OCI-LY7 (cell line): Measurements from ENCODE around the gene SPTLC1. TPM values are rescaled to one million over a fixed set of nuclear protein-coding genes. Genes with fewer than 3 reads are reported as not detected.
"Not testable (repeated sequence)": the region's sequence is repeated elsewhere in the genome, so short reads cannot be mapped to it uniquely, and the experiment has no call there.

Experiments
- BruUV-seq: library from RNA; stranded (reverse); fragments of 400-500 nt; replicated peaks from 2 replicates; lab custom pipeline; 2021; lab: Mats Ljungman, UMichigan
- CTCF ChIA-PET: fragments of 300-600 bp; sonication (Branson Sonifier 250); formaldehyde crosslinking; loops from one replicate; lab custom pipeline; 2022; ENCODE audit warnings: antibody characterized with exemption; ENCODE audit not compliant: unreplicated experiment; lab: Charles Lee
- POLR2A ChIA-PET: fragments of 300-600 bp; sonication (Branson Sonifier 250); formaldehyde crosslinking; loops from one replicate; lab custom pipeline; 2022; ENCODE audit warnings: antibody characterized with exemption; lab: Charles Lee
- DNase-seq: peaks from one replicate; pipeline ENCODE4 v3.0.0-alpha.2; 2015; ENCODE audit warnings: low spot score
- H2AFZ ChIP-seq: fragments of 200-600 bp; sonication (generic), shearing (Covaris generic); 2 replicates; pipeline ENCODE4 v1.6.1; 2014; ENCODE audit warnings: mild to moderate bottlenecking, antibody characterized with exemption, low read length, moderate library complexity
- H3K27ac ChIP-seq: fragments of 200-600 bp; sonication (generic); 2 replicates; pipeline ENCODE4 v1.5.1; 2014; ENCODE audit warnings: mixed run types, low read depth, mild to moderate bottlenecking, moderate library complexity, low read length, inconsistent platforms; ENCODE audit not compliant: poor library complexity, severe bottlenecking
- H3K36me3 ChIP-seq: fragments of 200-600 bp; sonication (generic); 2 replicates; pipeline ENCODE4 v1.6.1; 2014; ENCODE audit warnings: mild to moderate bottlenecking, antibody characterized with exemption, low read length, moderate library complexity, mixed read lengths; ENCODE audit not compliant: insufficient read depth
- H3K4me1 ChIP-seq: fragments of 200-600 bp; sonication (generic); 2 replicates; pipeline ENCODE4 v1.5.1; 2014; ENCODE audit warnings: mild to moderate bottlenecking, low read length; ENCODE audit not compliant: insufficient read depth, poor library complexity, severe bottlenecking
- H3K4me2 ChIP-seq: fragments of 200-600 bp; sonication (generic); 2 replicates; pipeline ENCODE4 v1.6.1; 2014; ENCODE audit warnings: mild to moderate bottlenecking, low read length
- H3K4me3 ChIP-seq: fragments of 200-600 bp; sonication (generic); 2 replicates; pipeline ENCODE4 v1.5.1; 2014; ENCODE audit warnings: mild to moderate bottlenecking, low read depth, low read length; ENCODE audit not compliant: poor library complexity, severe bottlenecking
- H3K79me2 ChIP-seq: fragments of 200-600 bp; sonication (generic); 2 replicates; pipeline ENCODE4 v1.6.1; 2016; ENCODE audit warnings: low read depth, mild to moderate bottlenecking, low read length, moderate library complexity, mixed read lengths; ENCODE audit not compliant: insufficient read depth
- H3K9me2 ChIP-seq: fragments of 200-600 bp; sonication (generic); 2 replicates; pipeline ENCODE4 v1.6.1; 2016; ENCODE audit warnings: mild to moderate bottlenecking, low read length, mixed read lengths; ENCODE audit not compliant: insufficient read depth
- H3K9me3 ChIP-seq: fragments of 200-600 bp; sonication (generic); 2 replicates; pipeline ENCODE4 v1.6.1; 2014; ENCODE audit warnings: mild to moderate bottlenecking, mixed run types, low read length, mixed read lengths
- H4K20me1 ChIP-seq: fragments of 200-600 bp; sonication (generic); 2 replicates; pipeline ENCODE4 v1.6.1; 2014; ENCODE audit warnings: mild to moderate bottlenecking, antibody characterized with exemption, low read length, moderate library complexity, mixed read lengths; ENCODE audit not compliant: insufficient read depth
- CTCF ChIP-seq: fragments of 200-600 bp; sonication (generic); conservative IDR thresholded peaks from 2 replicates; pipeline ENCODE4 v1.5.1; 2014; ENCODE audit warnings: mild to moderate bottlenecking, antibody characterized with exemption, low read length, moderate library complexity, mixed read lengths
- EZH2phosphoT487 ChIP-seq: fragments of 200-600 bp; sonication (generic); IDR thresholded peaks from 2 replicates; pipeline ENCODE4 v1.6.1; 2018; ENCODE audit warnings: low read depth, borderline replicate concordance, mild to moderate bottlenecking, mixed run types, antibody characterized with exemption, low read length, moderate library complexity, mixed read lengths
- intact Hi-C: fragments of 100-400 bp; cut with micrococcal nuclease; formaldehyde crosslinking; loops from one replicate; pipeline ENCODE4 v1.10.0; 2022; ENCODE audit not compliant: unreplicated experiment
- total RNA-seq, 2 experiments: library from RNA; depleted of rRNA in 1 of 2; stranded (reverse); fragments of >200 nt in 1 of 2; shearing (Covaris generic) in 1 of 2; gene quantifications; 2 replicates each; pipeline ENCODE4 v1.2.3, GENCODE V29; 2014 to 2022

The SPTLC1 gene
- total RNA-seq, 2 experiments from 2014 or later: 42.2 to 48.7 TPM

- DNase-seq: no peak
- Histone ChIP-seq H3K9me2 (no peaks in the 10 kb centered on the region), H3K4me3 (no peak overlapping the region), H2AFZ (no peak overlapping the region), H3K79me2 (no peaks in the 10 kb centered on the region), H3K4me2 (no peak overlapping the region), H3K27ac (no peak overlapping the region), H3K4me1 (no peaks in the 10 kb centered on the region), H3K36me3 (no peaks in the 10 kb centered on the region), H4K20me1 (no peaks in the 10 kb centered on the region), H3K9me3 (no peaks in the 10 kb centered on the region)
- intact Hi-C loops: no loop called here
- TF ChIP-seq EZH2phosphoT487: no peak
- TF ChIP-seq CTCF: no peak
- BruUV-seq: no TSS peak
- CTCF ChIA-PET: no interaction called here
- POLR2A ChIA-PET: no interaction called here
Observed at GRCh38 chr9:92147852-92148180, 32.6 kb upstream of the SPTLC1 start.

GRCh38 chr9:92147030-92147851 is 32.0 kb upstream of the SPTLC1 start:
- Histone ChIP-seq H3K36me3 (no peaks in the 10 kb centered on the region), H3K9me3 (no peaks in the 10 kb centered on the region), H3K9me2 (no peaks in the 10 kb centered on the region), H3K4me1 (no peaks in the 10 kb centered on the region), H3K4me2 (no peak overlapping the region), H3K27ac (no peak overlapping the region), H2AFZ (no peak overlapping the region), H3K4me3 (no peak overlapping the region), H4K20me1 (no peaks in the 10 kb centered on the region), H3K79me2 (no peaks in the 10 kb centered on the region)
- POLR2A ChIA-PET: interaction anchor here (0.7 kb wide), 1 partner anchor 70 kb away, joined by 3 read pairs; no protein-coding TSS in a partner anchor
- intact Hi-C loops: no loop called here
- TF ChIP-seq EZH2phosphoT487 (no peak), CTCF (no peak)
- DNase-seq: no peak
- BruUV-seq: no TSS peak
- CTCF ChIA-PET: interaction anchor here (0.6 kb wide), 1 partner anchor 539 kb away, joined by 3 read pairs; no protein-coding TSS in a partner anchor

GRCh38 chr9:92146610-92147009 is 31.4 kb upstream of the SPTLC1 start:
- intact Hi-C loops: no loop called here
- BruUV-seq: no TSS peak
- Histone ChIP-seq H3K79me2 (no peaks in the 10 kb centered on the region), H3K4me1 (no peaks in the 10 kb centered on the region), H3K9me3 (no peaks in the 10 kb centered on the region), H3K9me2 (no peaks in the 10 kb centered on the region), H4K20me1 (no peaks in the 10 kb centered on the region), H2AFZ (no peak overlapping the region), H3K4me2 (no peak overlapping the region), H3K27ac (no peak overlapping the region), H3K4me3 (no peak overlapping the region), H3K36me3 (no peaks in the 10 kb centered on the region)
- DNase-seq: no peak
- no peak for TF ChIP-seq CTCF
- no peak for TF ChIP-seq EZH2phosphoT487
- CTCF ChIA-PET: no interaction called here
- POLR2A ChIA-PET: interaction anchor here (0.7 kb wide), 1 partner anchor 70 kb away, joined by 3 read pairs; no protein-coding TSS in a partner anchor

GRCh38 chr9:92145784-92146183 is 30.6 kb upstream of the SPTLC1 start:
- H3K27ac ChIP-seq, H3K36me3 ChIP-seq, BruUV-seq, H3K9me2 ChIP-seq, H3K79me2 ChIP-seq, DNase-seq, H4K20me1 ChIP-seq, H3K9me3 ChIP-seq, H3K4me1 ChIP-seq, H2AFZ ChIP-seq, intact Hi-C loops, H3K4me2 ChIP-seq, CTCF ChIA-PET, H3K4me3 ChIP-seq: not testable (repeated sequence)
- POLR2A ChIA-PET: interaction anchor here (0.6 to 0.7 kb wide), 2 partner anchors 12 to 338 kb away, joined by 3 read pairs; no protein-coding TSS in a partner anchor
